ENCODE results near the gene SLC22A23. TPM values are rescaled to one million over a fixed set of nuclear protein-coding genes. Genes with fewer than 3 reads are reported as not detected.

SLC22A23 gene
- total and polyA plus RNA-seq, 2 experiments from 2014 or later = 2.4 to 7.3 TPM

GRCh38 chr6:3419624-3420272, 37.1 kb downstream of the SLC22A23 start:
- H3K36me3 ChIP-seq (ENCODE audit: low read depth) = no peaks in the 10 kb centered on the region

GRCh38 chr6:3418496-3419060, 38.3 kb downstream of the SLC22A23 start:
- H3K9ac ChIP-seq = no peak overlapping the region
- H3K79me2 ChIP-seq (ENCODE audit: insufficient read depth) = peaks cover 10% of the 10 kb centered on the region; the same call in 1 of the 2 replicates
- peaks cover 42% of the 10 kb centered on the region for H3K4me1 ChIP-seq (ENCODE audit: insufficient read depth)
- TF ChIP-seq EZH2 (IDR thresholded peaks at IDR 0.05; ENCODE audit: insufficient read depth, poor library complexity, severe bottlenecking) (no peak), EZH2phosphoT487 (IDR thresholded peaks at IDR 0.05; ENCODE audit: insufficient read depth, low read depth) (no peak)
- H3K36me3 ChIP-seq (ENCODE audit: low read depth) = no peaks in the 10 kb centered on the region
- 98% methylated on average over 8 of the region's 8 CpGs for WGBS, 2 experiments (ENCODE audit: low coverage in 1 of 2, low lambda C conversion rate in 2 of 2, missing lambda C conversion rate in 2 of 2)
- H4K20me1 ChIP-seq (ENCODE audit: insufficient read depth) = no peaks in the 10 kb centered on the region
- in situ Hi-C loops (cut with MboI) = no loop called here
- H3K4me2 ChIP-seq (ENCODE audit: unreplicated experiment) = no peak overlapping the region
- H3K4me3 ChIP-seq = no peak overlapping the region
- peak; percentile 50 for DNase-seq
- no peak overlapping the region for H2AFZ ChIP-seq
- H3F3A ChIP-seq (ENCODE audit: insufficient read depth) = peaks cover 35% of the 10 kb centered on the region
- no peaks in the 10 kb centered on the region for H3K9me2 ChIP-seq (ENCODE audit: insufficient read depth)
- no peaks in the 10 kb centered on the region for H3K27me3 ChIP-seq (replicated peaks; ENCODE audit: insufficient read depth)
- H3K27ac ChIP-seq = no peak overlapping the region
- H3K9me3 ChIP-seq (ENCODE audit: low read depth) = no peaks in the 10 kb centered on the region

More at GRCh38 chr6:3419624-3420272, 37.1 kb downstream of the SLC22A23 start:
- in situ Hi-C loops (cut with MboI) = no loop called here
- H2AFZ ChIP-seq = no peak overlapping the region
- peaks cover 35% of the 10 kb centered on the region for H3F3A ChIP-seq (ENCODE audit: insufficient read depth)
- H3K4me3 ChIP-seq = no peak overlapping the region
- H3K4me1 ChIP-seq (ENCODE audit: insufficient read depth) = peaks cover 42% of the 10 kb centered on the region
- peak overlapping the region; percentile 51 for H3K9ac ChIP-seq
- H3K9me3 ChIP-seq (ENCODE audit: low read depth) = no peaks in the 10 kb centered on the region
- H3K79me2 ChIP-seq (ENCODE audit: insufficient read depth) = peaks cover 10% of the 10 kb centered on the region; the same call in 1 of the 2 replicates
- no peaks in the 10 kb centered on the region for H3K27me3 ChIP-seq (replicated peaks; ENCODE audit: insufficient read depth)
- WGBS, 2 experiments (ENCODE audit: low coverage in 1 of 2, low lambda C conversion rate in 2 of 2, missing lambda C conversion rate in 2 of 2) = 6 to 7% methylated on average over 3 of the region's 3 CpGs
- peak overlapping the region; percentile 62 for H3K27ac ChIP-seq
- no peaks in the 10 kb centered on the region for H3K9me2 ChIP-seq (ENCODE audit: insufficient read depth)
- peak; percentile 96 for DNase-seq
- TF ChIP-seq EZH2 (IDR thresholded peaks at IDR 0.05; ENCODE audit: insufficient read depth, poor library complexity, severe bottlenecking) (no peak), EZH2phosphoT487 (IDR thresholded peaks at IDR 0.05; ENCODE audit: insufficient read depth, low read depth) (0 out of 2 replicates have a peak, but pooled peaks have one; percentile 50)
- H4K20me1 ChIP-seq (ENCODE audit: insufficient read depth) = no peaks in the 10 kb centered on the region
- H3K4me2 ChIP-seq (ENCODE audit: unreplicated experiment) = peak overlapping the region; percentile 31

DNA sequence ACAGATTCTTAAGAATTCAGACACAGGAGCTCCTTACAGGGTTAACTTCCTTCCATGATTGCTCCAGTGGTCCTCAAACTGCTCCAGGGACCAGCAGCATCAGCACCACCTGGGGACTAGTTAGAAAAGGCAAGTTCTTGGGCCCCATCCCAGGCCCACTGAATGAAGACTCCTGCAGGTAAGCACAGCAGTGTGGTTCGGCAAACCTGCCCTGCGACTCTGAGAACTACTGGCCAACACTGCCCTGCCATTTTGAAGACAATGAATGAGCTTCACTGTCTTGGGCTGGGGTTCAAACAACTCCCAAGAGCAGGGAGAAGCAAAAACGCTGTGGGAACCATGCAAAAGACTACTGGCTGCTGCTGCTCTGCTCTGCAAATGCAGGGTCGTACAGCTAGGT, 39.4 kb downstream of the SLC22A23 start:
- no peak for TF ChIP-seq EZH2phosphoT487 (IDR thresholded peaks at IDR 0.05; ENCODE audit: insufficient read depth, low read depth)
- no peak for TF ChIP-seq EZH2 (IDR thresholded peaks at IDR 0.05; ENCODE audit: insufficient read depth, poor library complexity, severe bottlenecking)

GRCh38 chr6:3415490-3415889, 41.4 kb downstream of the SLC22A23 start:
- in situ Hi-C loops (cut with MboI) = no loop called here

More for the DNA sequence above, 39.4 kb downstream of the SLC22A23 start:
- H3K9me2 ChIP-seq (ENCODE audit: insufficient read depth) = no peaks in the 10 kb centered on the region
- peaks cover 29% of the 10 kb centered on the region for H3F3A ChIP-seq (ENCODE audit: insufficient read depth)
- no peak overlapping the region for H3K4me2 ChIP-seq (ENCODE audit: unreplicated experiment)
- no peaks in the 10 kb centered on the region for H4K20me1 ChIP-seq (ENCODE audit: insufficient read depth)
- no peaks in the 10 kb centered on the region for H3K36me3 ChIP-seq (ENCODE audit: low read depth)
- no peak overlapping the region for H3K27ac ChIP-seq
- DNase-seq = no peak
- H2AFZ ChIP-seq = no peak overlapping the region
- peaks cover 10% of the 10 kb centered on the region; the same call in 1 of the 2 replicates for H3K79me2 ChIP-seq (ENCODE audit: insufficient read depth)
- no peak overlapping the region for H3K4me3 ChIP-seq
- H3K27me3 ChIP-seq (replicated peaks; ENCODE audit: insufficient read depth) = no peaks in the 10 kb centered on the region
- WGBS, 2 experiments (ENCODE audit: low coverage in 1 of 2, low lambda C conversion rate in 2 of 2, missing lambda C conversion rate in 2 of 2) = 85 to 88% methylated on average over 4 of the region's 4 CpGs
- H3K4me1 ChIP-seq (ENCODE audit: insufficient read depth) = peaks cover 33% of the 10 kb centered on the region
- in situ Hi-C loops (cut with MboI) = no loop called here
- no peak overlapping the region for H3K9ac ChIP-seq
- H3K9me3 ChIP-seq (ENCODE audit: low read depth) = no peaks in the 10 kb centered on the region

More at GRCh38 chr6:3415490-3415889, 41.4 kb downstream of the SLC22A23 start:
- no peaks in the 10 kb centered on the region for H3K27me3 ChIP-seq (replicated peaks; ENCODE audit: insufficient read depth)
- H3K9me2 ChIP-seq (ENCODE audit: insufficient read depth) = no peaks in the 10 kb centered on the region
- WGBS, 2 experiments (ENCODE audit: low coverage in 1 of 2, low lambda C conversion rate in 2 of 2, missing lambda C conversion rate in 2 of 2) = 96% methylated on average over 8 of the region's 8 CpGs
- TF ChIP-seq EZH2 (IDR thresholded peaks at IDR 0.05; ENCODE audit: insufficient read depth, poor library complexity, severe bottlenecking) (no peak), EZH2phosphoT487 (IDR thresholded peaks at IDR 0.05; ENCODE audit: insufficient read depth, low read depth) (no peak)
- no peak overlapping the region for H3K4me2 ChIP-seq (ENCODE audit: unreplicated experiment)
- H4K20me1 ChIP-seq (ENCODE audit: insufficient read depth) = no peaks in the 10 kb centered on the region
- DNase-seq = no peak
- no peak overlapping the region for H2AFZ ChIP-seq
- H3K36me3 ChIP-seq (ENCODE audit: low read depth) = no peaks in the 10 kb centered on the region
- peaks cover 13% of the 10 kb centered on the region for H3F3A ChIP-seq (ENCODE audit: insufficient read depth)
- no peak overlapping the region for H3K4me3 ChIP-seq
- no peak overlapping the region for H3K9ac ChIP-seq
- H3K79me2 ChIP-seq (ENCODE audit: insufficient read depth) = peaks cover 4% of the 10 kb centered on the region; the same call in 1 of the 2 replicates
- H3K27ac ChIP-seq = no peak overlapping the region
- peaks cover 14% of the 10 kb centered on the region for H3K4me1 ChIP-seq (ENCODE audit: insufficient read depth)
- no peaks in the 10 kb centered on the region for H3K9me3 ChIP-seq (ENCODE audit: low read depth)
